Gastrocnemius medialis (tissue), 4 donors: ENCODE results near the gene CARD9.
A peak's percentile ranks its signal among the peaks of the same experiment; 100 is the strongest.

Experiments used
- CTCF ChIP-seq, 5 experiments: fragments of 450-650 bp in 3 of 5; fragments of 200-600 bp in 2 of 5; sonication (generic) in 2 of 5; IDR thresholded peaks in 4 of 5; conservative IDR thresholded peaks in 1 of 5; 1 replicate in 4 of 5; 2 replicates in 1 of 5; pipeline ENCODE4 v1.5.1; 2016 to 2019; ENCODE audit warnings: antibody characterized with exemption in 5 of 5, mild to moderate bottlenecking in 3 of 5, moderate library complexity in 3 of 5
- POLR2A ChIP-seq, 2 donors: fragments of 450-650 bp; IDR thresholded peaks; one replicate each; pipeline ENCODE4 v1.6.1; 2017; ENCODE audit warnings: antibody characterized with exemption in 2 of 2, mild to moderate bottlenecking in 2 of 2, moderate library complexity in 2 of 2

- peak in 1 of 5 experiments; percentile 17 for TF ChIP-seq CTCF (IDR thresholded peaks at IDR 0.05 in 4 of 5, conservative IDR thresholded peaks at IDR 0.05 in 1 of 5)
- TF ChIP-seq POLR2A (IDR thresholded peaks at IDR 0.05) = no peak
These were observed 27.9 kb downstream of the CARD9 start for GRCh38 chr9:136345281-136346156.
